HG02938 (cell line): ENCODE measurements around the gene HES3.
A peak's percentile ranks its signal among the peaks of the same experiment; 100 is the strongest.

ENCODE experiments used
- ATAC-seq: cut with Tn5 transposase; IDR thresholded peaks from one replicate; pipeline ENCODE4 v1.9.1; 2021; ENCODE audit warnings: mild to moderate bottlenecking, moderate library complexity; ENCODE audit not compliant: unreplicated experiment

The HES3 gene, protein sequence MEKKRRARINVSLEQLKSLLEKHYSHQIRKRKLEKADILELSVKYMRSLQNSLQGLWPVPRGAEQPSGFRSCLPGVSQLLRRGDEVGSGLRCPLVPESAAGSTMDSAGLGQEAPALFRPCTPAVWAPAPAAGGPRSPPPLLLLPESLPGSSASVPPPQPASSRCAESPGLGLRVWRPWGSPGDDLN

DNA sequence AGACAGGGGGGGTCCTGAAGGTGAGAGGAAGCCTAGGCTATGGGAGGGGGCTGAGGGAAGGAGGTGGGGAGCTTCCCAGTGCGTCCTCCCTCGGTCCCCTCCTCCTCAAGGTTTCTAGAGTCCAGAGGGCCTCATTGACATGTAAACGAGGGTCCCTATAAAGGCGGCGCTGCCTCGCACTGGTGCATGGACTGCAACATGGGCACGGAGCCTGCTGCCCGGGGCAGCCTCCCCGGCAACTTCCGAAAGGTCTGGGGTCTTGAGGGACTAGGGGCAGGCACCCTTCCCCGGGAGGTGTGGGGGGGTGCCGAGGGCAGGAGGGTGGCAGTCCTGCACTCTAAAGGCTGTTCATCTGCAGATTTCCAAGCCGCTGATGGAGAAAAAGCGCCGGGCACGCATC, at the start of gene HES3:
Gene HES3, plus strand, starts transcription at position 187 of the 400 bp plus-strand sequence. Its CDS starts 187 bp downstream, at position 374.
- ATAC-seq: no peak

DNA sequence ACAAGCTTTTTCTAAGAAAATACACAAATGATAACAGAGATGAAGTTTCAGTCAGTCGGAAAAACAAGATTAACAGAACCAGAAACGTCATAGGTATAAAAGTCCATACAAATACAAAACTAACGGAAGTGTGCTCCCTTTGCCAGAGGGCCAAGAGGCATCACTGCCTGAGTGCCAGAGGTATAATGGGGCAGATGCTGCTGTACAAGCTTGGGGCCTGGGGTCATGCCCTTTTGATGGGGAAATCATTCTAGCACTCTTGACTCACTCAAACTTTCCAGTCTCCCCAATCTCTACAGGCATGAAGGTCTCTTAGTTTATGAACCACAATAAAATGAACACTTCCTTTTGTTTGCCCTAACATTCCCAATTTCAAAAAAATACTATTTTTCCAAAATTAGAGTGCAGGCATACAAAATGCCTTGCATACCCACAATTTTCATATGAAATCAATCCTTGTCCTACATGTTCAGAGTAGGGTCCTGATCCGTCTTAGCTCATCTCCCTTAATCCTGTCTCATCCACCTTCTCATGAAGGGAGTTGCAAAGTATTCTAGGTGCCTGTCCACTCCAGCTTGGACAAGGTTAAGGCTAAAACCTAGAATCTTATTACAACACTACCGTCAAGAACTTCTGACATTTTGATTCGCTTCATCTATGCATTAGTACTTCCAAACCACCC, 46.1 kb upstream of the HES3 start:
- ATAC-seq: no peak

DNA sequence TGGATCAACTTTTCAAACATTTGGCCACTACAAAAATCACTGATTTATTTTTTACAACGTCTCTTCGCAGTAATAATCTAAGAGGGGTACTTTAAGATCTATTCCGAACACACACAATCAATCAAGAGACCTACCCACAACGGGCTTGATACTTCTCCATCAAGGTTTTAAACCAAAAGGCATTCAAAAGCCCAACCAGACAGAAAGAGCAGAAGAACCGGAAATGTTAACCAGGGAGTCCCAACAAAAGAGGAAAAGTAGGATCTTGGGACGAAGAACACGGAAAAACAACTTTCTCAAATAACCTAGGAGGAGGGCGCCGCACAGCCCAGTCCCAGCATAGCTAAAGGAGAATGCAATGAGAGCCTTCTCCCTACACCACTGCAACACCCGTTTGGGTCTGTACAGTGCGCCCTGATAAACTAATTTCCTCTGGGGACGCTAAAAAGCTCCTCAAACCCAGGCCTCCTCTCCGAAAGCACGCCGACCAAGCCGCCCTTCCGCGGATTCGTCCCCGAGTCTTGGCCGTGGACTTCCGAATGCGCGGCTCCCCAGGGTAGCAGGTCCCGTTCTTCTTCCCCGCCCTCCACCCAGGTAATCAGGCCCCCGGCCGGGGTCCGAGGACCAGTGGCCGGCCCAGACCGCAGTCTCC, 45.2 kb upstream of the HES3 start:
- peak; percentile 26 for ATAC-seq

DNA sequence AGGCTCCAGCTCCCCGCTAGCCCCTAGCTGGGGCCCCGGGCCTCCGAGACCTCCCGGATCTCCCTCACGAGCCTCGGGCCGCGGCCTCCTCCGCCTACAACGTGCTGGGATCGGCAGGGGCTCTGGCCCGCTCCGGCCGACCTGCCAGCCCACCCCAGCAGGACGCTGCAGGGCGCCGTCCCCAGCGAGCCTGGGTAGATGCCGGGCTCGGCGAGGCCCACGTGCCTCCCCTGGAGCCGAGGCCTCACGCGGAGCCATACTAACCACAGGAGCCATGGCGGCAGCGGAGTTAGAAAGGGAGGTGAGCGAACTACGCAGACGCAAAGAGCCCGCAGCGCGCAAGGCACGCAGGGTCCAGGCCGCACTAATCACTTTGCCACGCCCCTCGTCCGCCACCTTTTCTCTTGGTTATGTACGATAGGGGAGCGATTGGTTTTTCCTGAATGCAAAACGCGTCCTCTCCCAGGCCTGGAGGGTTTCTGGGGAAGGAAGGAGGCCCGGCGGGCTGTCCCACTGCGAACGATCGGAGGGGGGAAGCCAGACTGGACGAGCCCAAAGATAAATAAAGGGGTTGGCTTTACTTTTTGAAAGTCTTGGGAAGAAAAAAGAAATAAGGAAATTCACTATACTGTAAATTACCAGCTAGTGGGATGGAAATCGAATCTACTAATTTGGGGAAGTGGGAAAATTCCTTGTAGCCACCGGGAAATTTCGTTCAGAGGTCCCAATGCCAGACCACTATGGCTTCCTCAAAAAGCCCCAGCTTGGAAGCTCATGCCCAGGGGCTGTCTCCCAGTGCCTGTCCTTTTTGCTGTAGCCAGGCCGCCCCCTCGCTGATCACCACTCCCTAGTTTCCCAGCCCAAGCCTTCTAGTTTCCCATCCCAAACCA, 44.4 kb upstream of the HES3 start, which contains the start of gene RPL22:
Gene RPL22, minus strand, starts transcription at position 298 of the 890 bp plus-strand sequence. Its CDS starts 22 bp downstream, at position 276.
- ATAC-seq: peak; percentile 91

DNA sequence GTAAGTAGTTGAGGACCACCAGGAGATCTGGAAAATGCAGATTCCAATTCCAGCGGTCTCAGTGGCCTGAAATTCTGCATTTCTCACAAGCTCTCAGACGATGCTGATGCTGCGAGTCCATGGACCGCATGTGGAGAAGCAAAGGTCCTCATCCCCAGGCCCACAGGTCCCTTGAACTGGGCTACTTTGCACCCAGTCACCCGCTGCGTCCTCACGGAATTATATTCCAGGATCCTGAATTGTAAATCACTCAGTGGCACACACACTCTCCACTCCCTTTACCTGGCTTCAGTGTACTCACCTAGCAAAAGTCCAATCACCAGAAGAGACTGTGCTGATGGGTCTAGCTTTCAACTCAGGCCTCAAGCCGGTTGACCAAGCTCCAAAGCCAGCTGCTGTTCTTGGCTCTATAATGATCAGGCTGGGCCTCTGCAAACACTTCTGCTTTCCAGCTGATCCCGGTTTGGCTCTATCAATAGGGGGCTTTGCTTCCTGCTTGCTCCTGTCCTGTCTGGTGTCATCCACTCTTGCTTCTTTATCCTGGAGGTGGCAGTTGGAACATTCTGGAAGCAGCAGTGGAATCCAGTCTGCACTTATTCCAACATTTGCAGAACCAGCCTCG, 43.7 kb upstream of the HES3 start:
- no peak for ATAC-seq

DNA sequence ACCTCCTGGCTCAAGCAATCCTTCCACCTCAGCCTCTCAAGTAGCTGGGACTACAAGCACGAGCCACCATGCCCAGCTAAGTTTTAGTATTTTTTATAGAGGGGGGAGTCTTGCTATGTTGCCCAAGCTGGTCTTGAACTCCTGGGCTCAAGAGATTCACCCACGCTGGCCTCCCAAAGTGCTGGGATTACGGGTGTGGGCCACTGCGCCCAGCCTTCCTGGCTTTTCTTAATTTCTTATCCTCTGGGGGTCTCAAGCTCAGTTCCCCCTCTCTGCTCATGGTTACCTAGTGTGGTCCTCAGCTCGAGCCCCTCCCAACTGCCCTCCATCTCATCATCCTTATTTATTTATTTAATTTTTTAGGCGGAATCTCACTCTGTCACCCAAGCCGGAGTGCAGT, 41.7 kb upstream of the HES3 start:
- no peak for ATAC-seq

DNA sequence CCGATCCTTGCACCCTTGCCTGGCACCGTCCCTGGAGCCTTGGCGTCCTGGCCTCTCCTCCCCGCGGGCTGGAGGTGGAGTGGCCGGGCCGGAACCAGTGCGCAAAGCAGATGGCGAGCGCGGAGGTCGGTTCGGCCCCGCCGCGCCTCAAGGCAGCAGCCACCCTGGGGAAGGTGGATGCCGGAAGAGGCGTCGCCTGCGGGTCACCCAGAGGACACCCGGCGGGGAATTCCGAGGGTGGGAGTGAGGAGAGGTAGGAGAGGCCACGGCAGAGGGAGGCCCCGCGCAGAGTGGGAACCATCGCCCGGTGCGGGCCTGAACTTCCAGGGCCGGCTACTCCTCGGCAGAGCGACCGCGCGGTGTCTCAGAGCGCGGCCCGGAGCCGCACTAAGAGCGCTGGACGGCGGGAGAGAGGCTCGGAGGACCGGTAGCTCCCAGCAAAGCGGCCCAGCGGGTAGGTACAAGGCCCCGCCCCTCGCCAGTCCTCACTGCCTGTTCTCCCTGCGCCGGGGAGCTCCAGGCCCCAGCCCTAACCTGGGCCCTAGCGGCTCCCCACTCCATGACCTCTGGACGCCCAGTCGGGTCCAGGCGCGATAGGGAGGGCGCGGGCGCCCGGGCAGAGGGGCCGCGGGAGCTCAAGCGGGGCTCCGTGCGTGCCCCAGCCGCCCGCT, 38.0 kb upstream of the HES3 start, which contains the start of gene RNF207:
Gene RNF207, plus strand, starts transcription at position 271 of the 671 bp plus-strand sequence. CDS start 417 bp downstream, outside the sequence.
- ATAC-seq: no peak

DNA sequence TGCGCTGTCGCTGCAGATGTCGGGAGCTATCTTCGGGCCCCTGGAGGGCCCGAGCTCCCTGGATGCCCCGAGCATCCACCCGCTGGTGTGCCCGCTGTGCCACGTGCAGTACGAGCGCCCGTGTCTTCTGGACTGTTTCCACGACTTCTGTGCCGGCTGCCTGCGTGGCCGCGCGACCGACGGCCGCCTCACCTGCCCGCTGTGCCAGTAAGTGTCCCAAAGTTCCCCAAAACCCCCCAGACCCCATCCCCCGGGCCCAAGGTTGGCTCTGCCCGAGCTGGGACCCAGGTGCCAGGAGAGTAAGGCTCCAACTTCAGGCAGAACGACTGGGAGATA, 37.5 kb upstream of the HES3 start:
- no peak for ATAC-seq

DNA sequence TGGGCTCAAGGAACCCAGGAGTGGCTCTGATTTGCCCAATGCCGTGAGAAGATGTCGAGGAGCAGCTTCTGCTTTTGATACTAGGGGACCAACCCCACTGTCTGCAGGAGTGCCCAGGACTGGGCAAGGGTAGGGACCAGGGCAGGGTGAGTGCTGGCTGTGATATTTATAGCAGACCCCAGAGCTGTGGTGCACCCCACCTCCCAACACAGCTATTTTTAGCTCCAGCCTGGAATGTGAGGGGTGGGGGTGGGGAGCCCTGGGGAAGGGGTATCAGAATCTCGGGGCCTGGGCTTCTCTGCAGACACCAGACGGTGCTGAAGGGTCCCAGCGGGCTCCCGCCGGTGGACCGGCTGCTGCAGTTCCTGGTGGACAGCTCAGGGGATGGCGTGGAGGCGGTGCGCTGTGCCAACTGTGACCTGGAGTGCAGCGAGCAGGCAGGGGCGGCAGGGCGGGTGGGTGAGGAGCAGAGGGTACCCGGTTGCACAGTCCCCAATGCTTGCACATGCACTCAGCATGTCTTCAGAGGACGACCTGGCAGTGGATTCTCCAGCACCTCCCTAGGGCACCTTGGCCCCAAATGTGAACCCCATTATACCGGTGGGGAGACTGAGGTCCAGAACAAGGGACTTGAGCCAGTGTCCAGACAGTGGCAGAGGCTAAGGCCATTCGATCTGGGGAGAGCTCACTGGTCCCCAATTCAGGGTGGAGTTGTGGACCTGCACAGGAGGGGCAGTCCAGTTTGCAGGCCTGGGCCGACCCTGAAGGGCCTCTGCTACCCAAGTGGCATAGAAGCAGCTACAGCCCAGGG, 36.7 kb upstream of the HES3 start:
- no peak for ATAC-seq

DNA sequence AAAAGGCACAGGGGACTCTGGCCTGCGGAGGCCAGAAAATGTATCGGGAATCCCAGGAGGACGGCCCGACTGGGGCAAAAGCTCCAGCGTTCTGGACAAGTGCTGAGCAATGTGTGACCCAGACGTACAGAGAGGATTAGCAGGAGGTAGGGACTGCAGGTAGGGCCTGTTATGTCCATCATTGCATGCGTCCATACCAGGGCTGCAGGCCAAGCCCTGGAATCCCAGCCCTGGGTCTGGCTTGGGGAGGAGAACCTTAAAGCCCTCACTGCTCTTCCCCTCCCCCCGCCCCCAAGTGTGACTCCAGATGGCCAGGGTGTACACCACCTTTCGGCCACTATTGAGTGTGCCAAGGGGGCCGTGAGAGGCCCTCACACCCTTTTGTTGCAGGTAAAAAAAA, 36.1 kb upstream of the HES3 start:
- no peak for ATAC-seq

DNA sequence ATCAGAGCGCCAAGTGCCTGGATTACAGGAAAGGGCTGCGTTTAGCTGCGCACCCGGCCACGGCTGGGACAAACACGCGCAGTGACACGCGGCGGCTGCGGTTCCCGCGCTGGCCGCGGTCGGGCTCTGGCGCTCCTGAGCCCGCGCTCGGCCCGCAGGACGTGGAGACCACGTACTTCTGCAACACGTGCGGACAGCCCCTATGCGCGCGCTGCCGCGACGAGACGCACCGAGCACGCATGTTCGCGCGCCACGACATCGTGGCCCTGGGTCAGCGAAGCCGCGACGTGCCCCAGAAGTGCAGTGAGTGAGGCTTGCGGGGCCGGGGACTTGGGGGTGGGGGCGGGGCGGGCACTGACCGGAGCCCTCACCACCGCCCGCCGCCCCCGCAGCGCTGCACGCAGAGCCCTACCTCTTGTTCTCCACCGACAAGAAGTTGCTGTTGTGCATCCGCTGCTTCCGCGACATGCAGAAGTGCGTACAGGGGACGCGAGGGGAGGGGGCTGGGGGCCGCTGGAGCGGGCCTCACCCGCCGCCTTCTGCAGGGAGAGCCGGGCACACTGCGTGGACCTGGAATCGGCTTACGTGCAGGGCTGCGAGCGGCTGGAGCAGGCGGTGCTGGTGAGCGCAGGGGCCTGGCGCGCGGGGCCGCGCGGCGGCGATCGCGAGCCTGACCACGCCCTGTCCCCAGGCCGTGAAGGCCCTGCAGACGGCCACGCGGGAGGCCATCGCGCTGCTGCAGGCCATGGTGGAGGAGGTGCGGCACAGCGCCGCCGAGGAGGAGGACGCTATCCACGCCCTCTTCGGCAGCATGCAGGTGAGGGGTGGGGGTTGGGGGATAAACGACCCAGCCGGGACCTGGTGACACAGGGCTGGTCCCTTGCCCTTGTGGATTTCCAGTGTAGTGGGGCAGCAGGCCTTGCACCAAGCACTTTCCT, 35.0 kb upstream of the HES3 start:
- peak; percentile 38 for ATAC-seq

DNA sequence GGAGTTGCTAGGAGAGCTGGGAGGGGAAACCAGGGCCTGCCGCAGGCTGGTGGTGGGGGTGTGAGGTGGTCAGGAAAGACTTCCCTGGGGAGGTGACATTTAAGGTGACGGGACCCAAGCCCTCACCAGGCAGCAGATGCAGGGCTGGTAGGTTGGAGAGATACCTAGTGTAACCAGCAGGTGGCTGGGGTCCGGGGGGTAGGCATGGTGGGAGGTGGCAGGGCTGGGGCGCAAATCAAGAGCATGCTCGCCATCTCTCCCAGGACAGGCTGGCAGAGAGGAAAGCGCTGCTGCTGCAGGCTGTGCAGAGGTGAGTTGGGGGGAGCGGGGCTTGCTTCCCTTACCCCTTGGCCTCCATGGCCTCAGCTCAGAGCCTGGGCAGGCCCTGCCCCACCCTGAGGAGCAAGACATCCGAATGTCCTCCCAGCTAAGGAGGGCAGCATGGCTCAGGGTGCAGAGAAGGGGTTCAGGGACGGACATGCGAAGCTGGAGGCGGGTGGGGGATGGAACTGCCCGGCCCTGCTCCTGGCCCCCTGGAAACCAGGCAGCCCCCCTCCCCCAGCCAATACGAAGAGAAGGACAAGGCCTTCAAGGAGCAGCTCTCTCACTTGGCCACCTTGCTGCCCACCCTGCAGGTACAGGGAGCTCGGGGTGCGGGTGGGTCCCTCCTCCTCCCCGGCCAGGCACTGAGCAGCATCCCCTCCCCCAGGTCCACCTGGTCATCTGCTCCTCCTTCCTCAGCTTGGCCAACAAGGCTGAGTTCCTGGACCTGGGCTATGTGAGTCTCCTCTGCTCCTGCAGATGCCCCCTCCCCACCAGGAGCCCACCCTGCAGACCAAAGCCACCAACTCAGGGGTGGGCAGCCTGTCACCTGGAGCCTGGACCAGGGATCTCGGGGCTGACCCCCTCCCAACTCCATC, 34.1 kb upstream of the HES3 start:
- no peak for ATAC-seq

DNA sequence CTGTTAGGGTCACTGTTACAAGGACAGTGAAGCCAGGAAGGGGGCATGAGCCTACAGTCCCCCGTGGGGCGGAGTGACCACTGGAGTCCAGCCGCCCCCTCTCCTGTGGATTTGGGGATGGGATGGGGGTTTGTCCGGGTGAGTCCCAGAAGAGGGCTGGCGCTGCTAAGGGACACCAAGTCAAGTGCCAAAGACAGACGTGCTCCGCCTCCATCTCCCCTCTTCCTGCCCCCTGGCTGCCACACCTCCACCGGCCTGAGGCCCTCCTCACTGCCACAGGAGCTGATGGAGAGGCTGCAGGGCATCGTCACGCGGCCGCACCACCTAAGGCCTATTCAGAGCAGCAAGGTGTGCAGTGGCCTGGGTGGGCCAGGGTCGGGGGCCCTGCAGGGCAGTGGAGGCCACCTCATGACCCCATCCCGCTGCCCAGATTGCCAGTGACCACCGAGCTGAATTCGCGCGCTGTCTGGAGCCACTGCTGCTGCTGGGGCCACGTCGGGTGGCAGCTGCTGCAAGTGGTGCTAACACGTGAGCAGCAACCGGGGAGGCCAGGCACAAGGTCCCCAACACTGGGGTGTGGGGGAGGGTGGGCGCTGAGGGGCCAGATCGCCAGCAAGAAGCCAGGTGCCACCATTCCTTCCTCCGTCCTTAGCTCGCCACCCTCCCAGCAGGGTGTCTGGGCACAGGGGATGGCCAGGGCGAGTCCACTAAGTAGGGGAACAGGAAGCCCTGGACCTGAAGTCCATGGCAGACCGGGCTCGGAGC, 33.2 kb upstream of the HES3 start:
- no peak for ATAC-seq

DNA sequence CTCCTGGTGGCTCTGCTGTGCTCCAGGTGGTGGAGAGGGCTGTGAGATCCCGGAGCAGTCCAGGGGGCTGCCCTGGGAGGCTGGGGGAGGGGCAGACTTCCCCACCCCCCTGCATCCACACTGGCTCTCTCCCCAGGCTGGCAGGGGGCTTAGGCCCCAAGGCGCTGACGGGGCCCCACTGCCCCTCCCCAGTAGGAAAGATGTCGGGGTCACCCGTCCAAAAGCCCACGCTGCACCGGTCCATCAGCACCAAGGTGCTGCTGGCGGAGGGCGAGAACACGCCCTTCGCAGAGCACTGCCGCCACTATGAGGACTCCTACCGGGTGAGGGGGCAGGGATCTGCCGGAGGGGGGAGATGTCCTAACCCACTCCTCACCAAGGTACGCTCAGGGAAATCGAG, 32.2 kb upstream of the HES3 start:
- no peak for ATAC-seq

DNA sequence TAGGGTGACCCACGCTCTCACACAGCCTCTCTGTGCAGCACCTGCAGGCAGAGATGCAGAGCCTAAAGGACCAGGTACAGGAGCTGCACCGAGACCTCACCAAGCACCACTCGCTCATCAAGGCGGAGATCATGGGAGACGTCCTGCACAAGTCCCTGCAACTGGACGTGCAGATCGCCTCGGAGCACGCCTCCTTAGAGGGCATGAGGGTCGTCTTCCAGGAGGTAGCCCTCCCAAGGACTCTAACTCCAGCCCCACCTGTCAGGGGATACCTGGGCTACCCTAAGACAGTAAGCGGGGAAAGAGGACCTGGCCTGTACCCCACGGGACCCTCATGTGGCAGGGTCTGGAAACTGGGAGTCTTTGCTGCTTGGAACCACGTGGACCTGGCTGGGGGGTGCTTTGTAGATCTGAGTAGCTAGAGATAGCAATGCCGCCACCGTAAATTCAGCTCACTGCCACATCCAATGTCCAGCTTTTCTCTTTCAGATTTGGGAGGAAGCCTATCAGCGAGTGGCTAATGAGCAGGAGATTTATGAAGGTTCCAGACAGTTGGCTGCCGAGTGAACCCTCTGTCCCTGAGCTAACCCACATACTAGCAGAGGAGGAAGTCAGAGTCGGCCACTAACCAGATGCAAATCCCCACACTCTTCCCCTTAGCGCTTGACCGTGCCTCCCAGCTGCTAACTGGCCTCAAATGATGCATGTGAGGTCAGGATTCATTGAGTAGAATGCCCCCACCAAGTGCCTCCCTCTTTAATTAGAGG, 31.6 kb upstream of the HES3 start:
- ATAC-seq: no peak
